Measurements from ENCODE around the gene PXYLP1. TPM values are rescaled to one million over a fixed set of nuclear protein-coding genes. Genes with fewer than 3 reads are reported as not detected.

The PXYLP1 gene
- total and polyA plus RNA-seq, 2 of the 8 experiments (the other 6 are each of a cell fraction or from before 2014, with no cell fraction given) = 19.4 to 20.6 TPM

- Histone ChIP-seq H3K4ac (replicated peaks; ENCODE audit: insufficient read length, low read depth, low read length) (no peak overlapping the region), H2AFZ (ENCODE audit: low read length) (no peak overlapping the region), H3K23ac (ENCODE audit: insufficient read length) (no peak overlapping the region), H3K9me3 (ENCODE audit: insufficient read depth in 2 of 2, low read depth in 1 of 2, low read length in 1 of 2) (no peaks in the 10 kb centered on the region), H4K20me1 (replicated peaks in 1 of 2; ENCODE audit: control insufficient read depth in 1 of 2, insufficient read depth in 2 of 2, low read length in 2 of 2) (peaks cover 0 to under 1% of the 10 kb centered on the region in 2 experiments), H2BK15ac (ENCODE audit: low read length) (no peak overlapping the region), H3K56ac (replicated peaks; ENCODE audit: insufficient read length, low read depth, low read length) (no peak overlapping the region), H3K23me2 (ENCODE audit: low read depth, low read length) (peaks cover 7% of the 10 kb centered on the region), H2BK20ac (ENCODE audit: low read length) (no peak overlapping the region), H3K4me1 (replicated peaks in 1 of 4; ENCODE audit: control insufficient read depth in 3 of 4, insufficient read depth in 4 of 4, low read length in 3 of 4) (peaks cover 9 to 26% (median 22%) of the 10 kb centered on the region in 4 experiments), H4K8ac (ENCODE audit: extremely low read depth, insufficient read depth, low read length) (no peak overlapping the region), H4K91ac (replicated peaks; ENCODE audit: insufficient read length, low read length) (no peak overlapping the region), H4K5ac (ENCODE audit: insufficient read length, low read depth, low read length) (no peak overlapping the region), H3K27ac (ENCODE audit: low read depth, low read length) (no peak overlapping the region), H2BK5ac (ENCODE audit: low read depth, low read length) (no peak overlapping the region), H2BK12ac (ENCODE audit: low read depth, low read length) (no peak overlapping the region), H3K36me3 (ENCODE audit: control insufficient read depth in 2 of 4, insufficient read depth in 4 of 4, low read length in 3 of 4) (peaks cover 0 to 13% (median 3%) of the 10 kb centered on the region in 4 experiments; a peak in 2 of 8 replicates), H3K79me2 (ENCODE audit: control insufficient read depth in 1 of 2, insufficient read depth in 2 of 2, low read length in 2 of 2) (0 out of 4 replicates have a peak, but pooled peaks cover 0 to 4% of the 10 kb centered on the region in 2 experiments), H3K27me3 (replicated peaks in 1 of 4; ENCODE audit: control insufficient read depth in 3 of 4, extremely low read depth in 1 of 4, insufficient read depth in 3 of 4, low read length in 3 of 4) (peaks cover 0 to 6% (median 3%) of the 10 kb centered on the region in 4 experiments; a peak in 3 of 7 replicates), H3K79me1 (ENCODE audit: low read depth, low read length) (peaks cover 3% of the 10 kb centered on the region; the same call in 1 of the 2 replicates), H3K14ac (ENCODE audit: insufficient read length) (no peak overlapping the region), H3K18ac (ENCODE audit: extremely low read depth, low read length) (no peak overlapping the region), H3K4me3 (ENCODE audit: extremely low read depth in 1 of 4, insufficient read depth in 2 of 4, low read depth in 3 of 4, low read length in 4 of 4) (no peak overlapping the region), H2AK5ac (ENCODE audit: low read depth, low read length) (no peak overlapping the region), H2BK120ac (replicated peaks; ENCODE audit: low read depth, low read length) (no peak overlapping the region), H3K9ac (replicated peaks in 1 of 4; ENCODE audit: extremely low read depth in 1 of 4, low read depth in 3 of 4, low read length in 3 of 4) (no peak overlapping the region), H3K4me2 (ENCODE audit: insufficient read depth in 1 of 2, low read depth in 2 of 2, low read length in 2 of 2) (no peak overlapping the region)
- WGBS, 2 experiments (ENCODE audit: extremely low coverage in 1 of 2, insufficient coverage in 1 of 2, insufficient read length in 1 of 2, insufficient replicate concordance in 2 of 2, low coverage in 1 of 2, low lambda C conversion rate in 2 of 2, missing lambda C conversion rate in 1 of 2) = 89% methylated on average over 1 of the region's 1 CpG; no CpG with 5 or more reads in 1 of the 2 experiments
- POLR2A ChIA-PET (ENCODE audit: partially characterized antibody) = interaction anchor here (0.6 kb wide), 1 partner anchor 266 kb away, joined by 3 read pairs; no protein-coding TSS in a partner anchor
- CTCF ChIA-PET (ENCODE audit: partially characterized antibody) = interaction anchor here (0.8 to 9.6 kb wide), 8 partner anchors 12 to 67 kb away, joined by 3 to 80 read pairs (median 4); no protein-coding TSS in a partner anchor
- DNase-seq (ENCODE audit: low read depth in 1 of 2, low spot score in 2 of 2) (no peak), FAIRE-seq (no peak)
- TF ChIP-seq CEBPB (IDR thresholded peaks at IDR 0.05; ENCODE audit: low read depth, low read length) (no peak), CHD1 (IDR thresholded peaks at IDR 0.05; ENCODE audit: low read depth, low read length) (no peak), POU5F1 (IDR thresholded peaks at IDR 0.05; ENCODE audit: low read depth, low read length) (no peak)
Observed at GRCh38 chr3:141236361-141236760, 4.7 kb downstream of the PXYLP1 start.
